Measurements from ENCODE around the gene MKX.

The MKX gene

GRCh38 chr10:27644307-27644939 is 101.2 kb downstream of the MKX start:
- H3K18ac ChIP-seq (ENCODE audit: low read length) = no peak overlapping the region
- WGBS (ENCODE audit: extremely low coverage, insufficient coverage, low lambda C conversion rate) = no CpG with 5 or more reads among the region's 5 CpGs

GRCh38 chr10:27643301-27643700 is 102.3 kb downstream of the MKX start:
- H3K4me1 ChIP-seq (ENCODE audit: control insufficient read depth, low read depth, low read length) = no peaks in the 10 kb centered on the region
- no peak overlapping the region for H3K9ac ChIP-seq (ENCODE audit: low read length)
- no peak overlapping the region for H3K4ac ChIP-seq (ENCODE audit: low read depth, low read length)
- no peak overlapping the region for H2BK5ac ChIP-seq (ENCODE audit: low read length)
- no peaks in the 10 kb centered on the region for H3K27me3 ChIP-seq (ENCODE audit: insufficient read depth, low read length, poor library complexity)
- DNase-seq = no peak
- no peaks in the 10 kb centered on the region for H3K36me3 ChIP-seq (ENCODE audit: control insufficient read depth, insufficient read depth, low read length)
- H2BK120ac ChIP-seq (ENCODE audit: low read depth, low read length) = no peak overlapping the region
- H4K8ac ChIP-seq (ENCODE audit: low read depth, low read length) = no peak overlapping the region
- H3K4me2 ChIP-seq (ENCODE audit: low read length) = no peak overlapping the region
- no peak overlapping the region for H3K4me3 ChIP-seq (ENCODE audit: low read length)
- H3K79me2 ChIP-seq (ENCODE audit: control insufficient read depth, insufficient read depth, low read length) = no peaks in the 10 kb centered on the region
- no peak overlapping the region for H3K18ac ChIP-seq (ENCODE audit: low read length)
- H2AK5ac ChIP-seq (ENCODE audit: low read length) = no peak overlapping the region
- H4K5ac ChIP-seq (ENCODE audit: low read length) = no peak overlapping the region
- no peak overlapping the region for H3K23ac ChIP-seq (ENCODE audit: low read length)
- H3K56ac ChIP-seq (ENCODE audit: low read length) = no peak overlapping the region
- no peak overlapping the region for H3K27ac ChIP-seq (ENCODE audit: low read depth, low read length)
- no peaks in the 10 kb centered on the region for H3K79me1 ChIP-seq (ENCODE audit: low read length)
- WGBS (ENCODE audit: extremely low coverage, insufficient coverage, low lambda C conversion rate) = no CpG with 5 or more reads among the region's 2 CpGs
- no peak overlapping the region for H2BK15ac ChIP-seq (replicated peaks; ENCODE audit: low read depth)

More at GRCh38 chr10:27644307-27644939, 101.2 kb downstream of the MKX start:
- no peak overlapping the region for H4K5ac ChIP-seq (ENCODE audit: low read length)
- no peak overlapping the region for H3K4me2 ChIP-seq (ENCODE audit: low read length)
- no peak overlapping the region for H3K4ac ChIP-seq (ENCODE audit: low read depth, low read length)
- H3K56ac ChIP-seq (ENCODE audit: low read length) = no peak overlapping the region
- H3K36me3 ChIP-seq (ENCODE audit: control insufficient read depth, insufficient read depth, low read length) = no peaks in the 10 kb centered on the region
- no peak overlapping the region for H3K27ac ChIP-seq (ENCODE audit: low read depth, low read length)
- H3K4me1 ChIP-seq (ENCODE audit: control insufficient read depth, low read depth, low read length) = no peaks in the 10 kb centered on the region
- H3K9ac ChIP-seq (ENCODE audit: low read length) = no peak overlapping the region
- H2BK15ac ChIP-seq (replicated peaks; ENCODE audit: low read depth) = no peak overlapping the region
- no peak for DNase-seq
- H3K79me1 ChIP-seq (ENCODE audit: low read length) = no peaks in the 10 kb centered on the region
- no peaks in the 10 kb centered on the region for H3K79me2 ChIP-seq (ENCODE audit: control insufficient read depth, insufficient read depth, low read length)
- H2AK5ac ChIP-seq (ENCODE audit: low read length) = no peak overlapping the region
- no peak overlapping the region for H2BK120ac ChIP-seq (ENCODE audit: low read depth, low read length)
- no peak overlapping the region for H2BK5ac ChIP-seq (ENCODE audit: low read length)
- H3K4me3 ChIP-seq (ENCODE audit: low read length) = no peak overlapping the region
- no peak overlapping the region for H4K8ac ChIP-seq (ENCODE audit: low read depth, low read length)
- no peaks in the 10 kb centered on the region for H3K27me3 ChIP-seq (ENCODE audit: insufficient read depth, low read length, poor library complexity)
- no peak overlapping the region for H3K23ac ChIP-seq (ENCODE audit: low read length)

- no peak overlapping the region for H2BK120ac ChIP-seq (ENCODE audit: low read depth, low read length)
- WGBS (ENCODE audit: extremely low coverage, insufficient coverage, low lambda C conversion rate) = no CpG with 5 or more reads among the region's 2 CpGs
These were observed 103.5 kb downstream of the MKX start for GRCh38 chr10:27642023-27642589.

GRCh38 chr10:27638071-27638750 is 107.4 kb downstream of the MKX start:
- Histone ChIP-seq H2BK5ac (ENCODE audit: low read length) (no peak overlapping the region), H3K4me1 (ENCODE audit: control insufficient read depth, low read depth, low read length) (no peaks in the 10 kb centered on the region), H3K79me2 (ENCODE audit: control insufficient read depth, insufficient read depth, low read length) (no peaks in the 10 kb centered on the region), H3K56ac (ENCODE audit: low read length) (no peak overlapping the region), H3K27ac (ENCODE audit: low read depth, low read length) (no peak overlapping the region), H3K4ac (ENCODE audit: low read depth, low read length) (no peak overlapping the region), H3K9ac (ENCODE audit: low read length) (no peak overlapping the region), H3K36me3 (ENCODE audit: control insufficient read depth, insufficient read depth, low read length) (no peaks in the 10 kb centered on the region), H4K8ac (ENCODE audit: low read depth, low read length) (no peak overlapping the region), H2BK120ac (ENCODE audit: low read depth, low read length) (no peak overlapping the region), H3K4me3 (ENCODE audit: low read length) (no peak overlapping the region), H3K79me1 (ENCODE audit: low read length) (no peaks in the 10 kb centered on the region), H2AK5ac (ENCODE audit: low read length) (no peak overlapping the region), H3K23ac (ENCODE audit: low read length) (no peak overlapping the region), H3K18ac (ENCODE audit: low read length) (no peak overlapping the region), H3K4me2 (ENCODE audit: low read length) (no peak overlapping the region), H4K5ac (ENCODE audit: low read length) (no peak overlapping the region), H2BK15ac (replicated peaks; ENCODE audit: low read depth) (no peak overlapping the region), H3K27me3 (ENCODE audit: insufficient read depth, low read length, poor library complexity) (no peaks in the 10 kb centered on the region)
- WGBS (ENCODE audit: extremely low coverage, insufficient coverage, low lambda C conversion rate) = no CpG with 5 or more reads among the region's 3 CpGs
- no peak for DNase-seq

More at GRCh38 chr10:27642023-27642589, 103.5 kb downstream of the MKX start:
- Histone ChIP-seq H4K8ac (ENCODE audit: low read depth, low read length) (no peak overlapping the region), H3K79me1 (ENCODE audit: low read length) (no peaks in the 10 kb centered on the region), H3K9ac (ENCODE audit: low read length) (no peak overlapping the region), H2BK5ac (ENCODE audit: low read length) (no peak overlapping the region), H3K4me3 (ENCODE audit: low read length) (no peak overlapping the region), H3K4me1 (ENCODE audit: control insufficient read depth, low read depth, low read length) (no peaks in the 10 kb centered on the region), H3K4ac (ENCODE audit: low read depth, low read length) (no peak overlapping the region), H2AK5ac (ENCODE audit: low read length) (no peak overlapping the region), H3K18ac (ENCODE audit: low read length) (no peak overlapping the region), H3K27ac (ENCODE audit: low read depth, low read length) (no peak overlapping the region), H3K56ac (ENCODE audit: low read length) (no peak overlapping the region), H3K36me3 (ENCODE audit: control insufficient read depth, insufficient read depth, low read length) (no peaks in the 10 kb centered on the region), H3K27me3 (ENCODE audit: insufficient read depth, low read length, poor library complexity) (no peaks in the 10 kb centered on the region), H2BK15ac (replicated peaks; ENCODE audit: low read depth) (no peak overlapping the region), H3K4me2 (ENCODE audit: low read length) (no peak overlapping the region), H3K79me2 (ENCODE audit: control insufficient read depth, insufficient read depth, low read length) (no peaks in the 10 kb centered on the region), H4K5ac (ENCODE audit: low read length) (no peak overlapping the region), H3K23ac (ENCODE audit: low read length) (no peak overlapping the region)
- DNase-seq = no peak

GRCh38 chr10:27637601-27638000 is 108.0 kb downstream of the MKX start:
- Histone ChIP-seq H4K5ac (ENCODE audit: low read length) (no peak overlapping the region), H3K18ac (ENCODE audit: low read length) (no peak overlapping the region), H3K56ac (ENCODE audit: low read length) (no peak overlapping the region), H3K23ac (ENCODE audit: low read length) (no peak overlapping the region), H4K8ac (ENCODE audit: low read depth, low read length) (no peak overlapping the region), H2BK120ac (ENCODE audit: low read depth, low read length) (no peak overlapping the region), H3K79me2 (ENCODE audit: control insufficient read depth, insufficient read depth, low read length) (no peaks in the 10 kb centered on the region), H2AK5ac (ENCODE audit: low read length) (no peak overlapping the region), H3K27ac (ENCODE audit: low read depth, low read length) (no peak overlapping the region), H3K27me3 (ENCODE audit: insufficient read depth, low read length, poor library complexity) (no peaks in the 10 kb centered on the region), H3K4ac (ENCODE audit: low read depth, low read length) (no peak overlapping the region), H2BK5ac (ENCODE audit: low read length) (no peak overlapping the region), H3K9ac (ENCODE audit: low read length) (no peak overlapping the region), H3K36me3 (ENCODE audit: control insufficient read depth, insufficient read depth, low read length) (no peaks in the 10 kb centered on the region), H3K4me2 (ENCODE audit: low read length) (no peak overlapping the region), H3K79me1 (ENCODE audit: low read length) (no peaks in the 10 kb centered on the region), H2BK15ac (replicated peaks; ENCODE audit: low read depth) (no peak overlapping the region), H3K4me1 (ENCODE audit: control insufficient read depth, low read depth, low read length) (no peaks in the 10 kb centered on the region), H3K4me3 (ENCODE audit: low read length) (no peak overlapping the region)
- DNase-seq = no peak
- no CpG with 5 or more reads among the region's 2 CpGs for WGBS (ENCODE audit: extremely low coverage, insufficient coverage, low lambda C conversion rate)
